ENCODE results near the gene TGFBR3. TPM values are rescaled to one million over a fixed set of nuclear protein-coding genes. Genes with fewer than 3 reads are reported as not detected.

Gene TGFBR3
- total and polyA plus RNA-seq, 9 of the 15 experiments (the other 6 are each of a cell fraction or from before 2014, with no cell fraction given) = 3.6 to 32.4 (median 15.6) TPM

DNA sequence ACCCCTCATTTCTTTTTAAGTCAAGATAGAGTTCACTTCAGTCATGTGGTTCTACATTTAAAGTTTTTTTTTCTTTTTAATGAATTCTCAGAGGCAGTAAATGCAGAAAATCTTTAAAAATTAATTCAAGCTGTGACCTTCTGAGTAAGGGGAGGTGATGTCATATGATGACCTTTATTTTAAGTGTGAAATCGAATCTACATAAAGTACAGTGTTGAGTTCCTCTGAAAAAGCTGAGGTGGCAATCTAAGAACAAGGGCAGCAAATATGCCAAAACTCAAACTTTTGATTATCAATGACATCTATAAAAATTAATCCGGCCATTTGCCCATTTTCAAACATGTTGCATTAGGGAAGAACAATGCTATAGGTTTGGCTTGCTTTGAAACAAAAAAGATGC, 211.8 kb downstream of the TGFBR3 start (continued):
- TF ChIP-seq, protein P1, sequence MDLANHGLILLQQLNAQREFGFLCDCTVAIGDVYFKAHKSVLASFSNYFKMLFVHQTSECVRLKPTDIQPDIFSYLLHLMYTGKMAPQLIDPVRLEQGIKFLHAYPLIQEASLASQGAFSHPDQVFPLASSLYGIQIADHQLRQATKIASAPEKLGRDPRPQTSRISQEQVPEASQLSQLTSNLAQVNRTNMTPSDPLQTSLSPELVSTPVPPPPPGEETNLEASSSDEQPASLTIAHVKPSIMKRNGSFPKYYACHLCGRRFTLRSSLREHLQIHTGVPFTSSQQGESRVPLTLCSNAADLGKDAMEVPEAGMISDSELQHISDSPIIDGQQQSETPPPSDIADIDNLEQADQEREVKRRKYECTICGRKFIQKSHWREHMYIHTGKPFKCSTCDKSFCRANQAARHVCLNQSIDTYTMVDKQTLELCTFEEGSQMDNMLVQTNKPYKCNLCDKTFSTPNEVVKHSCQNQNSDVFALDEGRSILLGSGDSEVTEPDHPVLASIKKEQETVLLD (IDR thresholded peaks at IDR 0.05) = no peak
- TF ChIP-seq, protein P2, sequence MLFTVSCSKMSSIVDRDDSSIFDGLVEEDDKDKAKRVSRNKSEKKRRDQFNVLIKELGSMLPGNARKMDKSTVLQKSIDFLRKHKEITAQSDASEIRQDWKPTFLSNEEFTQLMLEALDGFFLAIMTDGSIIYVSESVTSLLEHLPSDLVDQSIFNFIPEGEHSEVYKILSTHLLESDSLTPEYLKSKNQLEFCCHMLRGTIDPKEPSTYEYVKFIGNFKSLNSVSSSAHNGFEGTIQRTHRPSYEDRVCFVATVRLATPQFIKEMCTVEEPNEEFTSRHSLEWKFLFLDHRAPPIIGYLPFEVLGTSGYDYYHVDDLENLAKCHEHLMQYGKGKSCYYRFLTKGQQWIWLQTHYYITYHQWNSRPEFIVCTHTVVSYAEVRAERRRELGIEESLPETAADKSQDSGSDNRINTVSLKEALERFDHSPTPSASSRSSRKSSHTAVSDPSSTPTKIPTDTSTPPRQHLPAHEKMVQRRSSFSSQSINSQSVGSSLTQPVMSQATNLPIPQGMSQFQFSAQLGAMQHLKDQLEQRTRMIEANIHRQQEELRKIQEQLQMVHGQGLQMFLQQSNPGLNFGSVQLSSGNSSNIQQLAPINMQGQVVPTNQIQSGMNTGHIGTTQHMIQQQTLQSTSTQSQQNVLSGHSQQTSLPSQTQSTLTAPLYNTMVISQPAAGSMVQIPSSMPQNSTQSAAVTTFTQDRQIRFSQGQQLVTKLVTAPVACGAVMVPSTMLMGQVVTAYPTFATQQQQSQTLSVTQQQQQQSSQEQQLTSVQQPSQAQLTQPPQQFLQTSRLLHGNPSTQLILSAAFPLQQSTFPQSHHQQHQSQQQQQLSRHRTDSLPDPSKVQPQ (CRISPR knock-in tag; IDR thresholded peaks at IDR 0.05; ENCODE audit: borderline replicate concordance) = no peak
- no peak for TF ChIP-seq ZNF696 (CRISPR knock-in tag; conservative IDR thresholded peaks at IDR 0.05)
- TF ChIP-seq CREB1 (IDR thresholded peaks at IDR 0.05) = no peak
- no peak for TF ChIP-seq CREB1 (CRISPR knock-in tag; IDR thresholded peaks at IDR 0.05)
- TF ChIP-seq POLR2A (conservative IDR thresholded peaks at IDR 0.05) = no peak
- no peak for TF ChIP-seq KDM2B (CRISPR knock-in tag; IDR thresholded peaks at IDR 0.05)
- TF ChIP-seq C11orf30 (IDR thresholded peaks at IDR 0.05; ENCODE audit: low read depth) = peak; percentile 40; the same call in 1 of the 2 replicates
- peak; percentile 25; the same call in 1 of the 2 replicates for TF ChIP-seq MAFF (IDR thresholded peaks at IDR 0.05; ENCODE audit: low read length)
- no peak for TF ChIP-seq HIVEP1 (CRISPR knock-in tag; IDR thresholded peaks at IDR 0.05)
- peak; percentile 71; the same call in 1 of the 2 replicates for TF ChIP-seq ZNF316 (IDR thresholded peaks at IDR 0.05)
- TF ChIP-seq PYGO2 (tag; IDR thresholded peaks at IDR 0.05) = no peak
- TF ChIP-seq ZNF143 (CRISPR knock-in tag; IDR thresholded peaks at IDR 0.05) = no peak
- no peak for TF ChIP-seq ZBTB1 (CRISPR knock-in tag; IDR thresholded peaks at IDR 0.05; ENCODE audit: borderline replicate concordance, low read depth)
- no peak for TF ChIP-seq HDAC8 (tag; IDR thresholded peaks at IDR 0.05)
- TF ChIP-seq, protein P3, sequence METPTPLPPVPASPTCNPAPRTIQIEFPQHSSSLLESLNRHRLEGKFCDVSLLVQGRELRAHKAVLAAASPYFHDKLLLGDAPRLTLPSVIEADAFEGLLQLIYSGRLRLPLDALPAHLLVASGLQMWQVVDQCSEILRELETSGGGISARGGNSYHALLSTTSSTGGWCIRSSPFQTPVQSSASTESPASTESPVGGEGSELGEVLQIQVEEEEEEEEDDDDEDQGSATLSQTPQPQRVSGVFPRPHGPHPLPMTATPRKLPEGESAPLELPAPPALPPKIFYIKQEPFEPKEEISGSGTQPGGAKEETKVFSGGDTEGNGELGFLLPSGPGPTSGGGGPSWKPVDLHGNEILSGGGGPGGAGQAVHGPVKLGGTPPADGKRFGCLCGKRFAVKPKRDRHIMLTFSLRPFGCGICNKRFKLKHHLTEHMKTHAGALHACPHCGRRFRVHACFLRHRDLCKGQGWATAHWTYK (CRISPR knock-in tag; IDR thresholded peaks at IDR 0.05) = no peak
- no peak for TF ChIP-seq SMAD2 (IDR thresholded peaks at IDR 0.05; ENCODE audit: low read depth, low read length)
- no peak for TF ChIP-seq JUNB (CRISPR knock-in tag; conservative IDR thresholded peaks at IDR 0.05)
